OCI-LY1 (cell line): ENCODE data around the gene SAMD9.

ENCODE experiments used
- CTCF ChIP-seq: fragments of 200-600 bp; sonication (generic), shearing (Covaris generic); IDR thresholded peaks from 2 replicates; pipeline ENCODE4 v1.5.1; 2017; ENCODE audit warnings: mild to moderate bottlenecking, antibody characterized with exemption, low read length, moderate library complexity, mixed read lengths
- EZH2 ChIP-seq: fragments of 200-600 bp; sonication (generic), shearing (Covaris generic); IDR thresholded peaks from 2 replicates; pipeline ENCODE4 v1.8.0; 2017; ENCODE audit warnings: borderline replicate concordance, mixed run types, mild to moderate bottlenecking, antibody characterized with exemption, low read length, moderate library complexity, mixed read lengths

- TF ChIP-seq CTCF (no peak), EZH2 (no peak)
These were observed 15.2 kb upstream of the SAMD9 start for GRCh38 chr7:93133005-93133404.
